GM21825 (cell line): ENCODE results near the gene PTK7.

Experiments used
- ATAC-seq: cut with Tn5 transposase; IDR thresholded peaks from one replicate; pipeline ENCODE4 v1.9.1; 2021; ENCODE audit warnings: mild to moderate bottlenecking, moderate library complexity; ENCODE audit not compliant: unreplicated experiment

Gene PTK7

DNA sequence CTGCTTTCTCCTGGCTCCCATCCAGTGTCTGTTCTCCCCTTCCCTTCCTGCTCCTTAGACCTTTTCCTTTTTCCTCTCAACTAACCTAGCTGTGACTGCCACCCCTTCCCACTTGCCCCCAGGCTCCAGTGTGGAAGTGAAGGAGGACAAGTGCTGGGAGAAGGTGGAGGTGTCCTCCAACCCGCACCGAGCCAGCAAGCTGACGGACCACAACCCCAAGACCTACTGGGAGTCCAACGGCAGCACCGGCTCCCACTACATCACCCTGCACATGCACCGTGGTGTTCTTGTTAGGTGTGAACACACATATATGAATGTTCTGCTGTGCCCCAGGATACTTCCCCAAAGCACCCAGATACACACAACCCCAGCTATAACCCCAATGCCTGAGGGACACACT is 124.4 kb downstream of the PTK7 start:
- ATAC-seq: no peak

DNA sequence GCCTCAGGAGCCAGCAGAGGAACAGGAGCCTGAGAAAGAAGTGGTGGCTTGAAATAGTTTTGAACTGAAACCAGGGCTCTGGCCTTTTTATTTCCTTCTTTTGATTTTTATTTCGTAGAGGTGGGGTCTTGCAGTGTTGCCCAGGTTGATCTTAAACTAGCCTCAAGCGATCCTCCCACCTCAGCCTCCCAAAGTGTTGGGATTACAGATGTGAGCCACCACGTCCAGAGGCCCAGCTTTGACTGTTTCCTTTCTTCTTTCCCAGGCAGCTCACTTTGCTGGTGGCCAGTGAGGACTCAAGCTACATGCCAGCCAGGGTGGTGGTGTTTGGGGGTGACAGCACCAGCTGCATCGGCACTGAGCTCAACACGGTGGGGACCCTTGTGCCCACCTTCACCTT is 126.3 kb downstream of the PTK7 start:
- no peak for ATAC-seq

DNA sequence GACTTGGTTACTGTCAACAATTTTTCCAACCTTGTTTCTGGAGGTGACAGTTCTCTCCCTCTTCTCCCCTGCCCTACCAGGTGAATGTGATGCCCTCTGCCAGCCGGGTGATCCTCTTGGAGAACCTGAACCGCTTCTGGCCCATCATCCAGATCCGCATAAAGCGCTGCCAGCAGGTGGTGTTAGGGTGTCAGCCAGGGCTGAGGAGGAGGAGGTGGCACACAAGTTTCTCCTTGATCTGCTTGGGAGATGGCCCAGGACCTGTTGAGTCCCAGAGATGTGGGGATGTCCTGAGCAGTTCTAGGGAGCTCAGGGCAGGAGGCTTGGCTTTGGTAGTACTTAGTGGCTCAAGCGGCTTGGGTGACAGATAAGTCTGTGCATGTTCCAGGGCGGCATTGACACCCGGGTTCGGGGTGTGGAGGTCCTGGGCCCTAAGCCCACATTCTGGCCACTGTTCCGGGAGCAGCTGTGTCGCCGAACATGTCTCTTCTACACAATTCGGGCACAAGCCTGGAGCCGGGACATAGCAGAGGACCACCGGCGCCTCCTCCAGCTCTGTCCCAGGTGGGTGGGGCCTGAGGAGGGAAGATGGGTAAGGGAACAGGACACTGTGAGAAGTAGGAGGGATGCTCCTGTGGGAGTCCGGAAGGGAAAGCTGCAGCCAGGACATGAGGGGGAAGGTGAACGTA is 127.1 kb downstream of the PTK7 start:
- ATAC-seq: no peak

DNA sequence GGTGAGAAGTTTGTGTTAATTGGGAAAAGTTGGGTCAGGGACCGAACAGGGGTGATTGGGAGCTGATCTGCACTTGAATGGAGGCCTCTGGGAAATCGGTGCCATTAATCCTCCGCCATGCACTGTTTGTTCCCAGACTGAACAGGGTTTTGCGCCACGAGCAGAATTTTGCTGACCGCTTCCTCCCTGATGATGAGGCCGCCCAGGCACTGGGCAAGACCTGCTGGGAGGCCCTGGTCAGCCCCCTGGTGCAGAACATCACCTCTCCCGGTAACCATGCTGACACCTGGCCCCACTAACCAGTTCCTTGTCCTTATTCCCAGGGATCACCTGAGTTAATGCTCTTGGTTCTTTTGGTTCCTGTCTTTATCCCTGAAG is 127.6 kb downstream of the PTK7 start:
- ATAC-seq: no peak

DNA sequence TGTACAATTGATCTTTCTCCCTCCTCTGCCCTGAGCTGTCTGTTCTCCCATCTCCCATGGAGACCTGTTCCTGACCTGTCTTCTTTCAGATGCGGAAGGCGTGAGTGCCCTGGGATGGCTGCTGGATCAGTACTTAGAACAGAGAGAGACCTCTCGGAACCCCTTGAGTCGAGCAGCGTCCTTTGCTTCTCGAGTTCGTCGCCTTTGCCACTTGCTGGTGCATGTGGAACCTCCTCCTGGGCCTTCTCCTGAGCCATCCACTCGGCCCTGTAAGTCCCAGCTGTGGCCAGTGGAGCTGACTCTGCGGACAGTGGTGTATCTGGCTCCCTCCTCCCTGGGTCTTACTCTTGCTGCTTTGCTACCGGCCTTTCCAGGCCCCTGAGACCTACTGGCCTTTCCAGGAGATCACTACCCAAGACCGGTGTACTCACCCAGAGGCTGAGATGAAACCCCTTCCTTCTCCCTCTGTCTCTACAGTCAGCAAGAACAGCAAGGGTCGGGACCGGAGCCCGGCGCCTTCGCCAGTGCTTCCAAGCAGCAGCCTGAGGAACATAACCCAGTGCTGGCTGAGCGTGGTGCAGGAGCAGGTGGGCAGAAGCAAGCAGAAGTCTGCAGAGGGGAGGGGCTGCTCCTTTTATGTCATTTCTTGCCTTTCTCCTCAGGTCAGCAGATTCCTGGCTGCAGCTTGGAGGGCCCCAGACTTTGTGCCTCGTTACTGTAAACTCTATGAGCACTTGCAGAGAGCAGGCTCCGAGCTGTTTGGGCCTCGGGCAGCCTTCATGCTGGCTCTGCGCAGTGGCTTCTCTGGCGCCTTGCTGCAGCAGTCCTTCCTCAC is 128.4 kb downstream of the PTK7 start:
- no peak for ATAC-seq

DNA sequence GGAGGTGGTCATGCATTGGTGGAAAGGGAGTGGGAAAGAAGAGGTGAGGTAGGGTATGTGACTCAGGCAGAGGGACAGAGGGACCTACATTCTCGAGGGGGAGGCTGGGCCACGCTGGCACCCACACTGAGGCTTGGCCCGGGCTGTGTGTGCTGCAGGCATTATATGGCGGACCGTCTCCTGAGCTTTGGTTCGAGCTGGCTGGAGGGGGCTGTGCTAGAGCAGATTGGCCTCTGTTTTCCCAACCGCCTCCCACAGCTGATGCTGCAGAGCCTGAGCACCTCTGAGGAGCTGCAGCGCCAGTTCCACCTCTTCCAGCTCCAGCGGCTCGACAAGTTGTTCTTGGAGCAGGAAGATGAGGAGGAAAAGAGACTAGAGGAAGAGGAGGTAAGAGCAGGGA is 129.7 kb downstream of the PTK7 start:
- no peak for ATAC-seq

DNA sequence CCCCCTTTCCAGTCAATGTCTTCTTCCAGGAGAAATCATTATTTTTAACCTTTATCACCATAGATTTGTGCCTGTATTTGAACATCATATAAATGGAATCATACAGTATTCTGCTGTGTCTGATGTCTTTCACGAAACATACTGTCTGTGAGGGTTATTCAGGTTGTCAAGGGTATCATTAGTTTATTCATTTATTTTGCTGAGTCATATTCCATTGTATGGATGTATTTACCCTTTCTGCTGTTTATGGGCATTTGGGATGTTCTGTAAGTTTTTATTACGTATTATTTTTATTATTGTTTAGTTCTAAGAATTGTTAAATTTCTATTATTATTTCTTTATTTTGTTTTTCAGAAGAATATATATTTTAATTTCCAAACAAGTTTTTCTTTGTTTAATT is 131.2 kb downstream of the PTK7 start:
- ATAC-seq: no peak
